ENCODE results near the gene BCL2L2. TPM values are rescaled to one million over a fixed set of nuclear protein-coding genes. Genes with fewer than 3 reads are reported as not detected.

The BCL2L2 gene
- total and polyA plus RNA-seq, 2 donors (not counting 1 experiment from before 2014, with no cell fraction given): 5.4 to 17.8 TPM

GRCh38 chr14:23301288-23301968 lies 5.2 kb upstream of the BCL2L2 start:
- no peaks in the 10 kb centered on the region for H3K27me3 ChIP-seq (replicated peaks in 1 of 4; ENCODE audit: control extremely low read depth in 1 of 4, control insufficient read depth in 3 of 4, insufficient read depth in 4 of 4, low read length in 3 of 4)
- H2AFZ ChIP-seq (ENCODE audit: insufficient read depth, low read depth, low read length, poor library complexity, severe bottlenecking): peak overlapping the region; percentile 92
- peaks cover 0 to 14% of the 10 kb centered on the region in 2 experiments for H3K36me3 ChIP-seq (replicated peaks in 1 of 2; ENCODE audit: control extremely low read depth in 1 of 2, control insufficient read depth in 1 of 2, extremely low read depth in 1 of 2, insufficient read depth in 2 of 2, low read length in 1 of 2)
- peak overlapping the region; percentile 95 to 96 for H3K27ac ChIP-seq (ENCODE audit: low read length in 2 of 2)
- H3K9me3 Mint-ChIP-seq (ENCODE audit: insufficient read depth): no peaks in the 10 kb centered on the region
- no peaks in the 10 kb centered on the region for H3K27me3 Mint-ChIP-seq
- no peaks in the 10 kb centered on the region for H4K20me1 ChIP-seq (ENCODE audit: control insufficient read depth, insufficient read depth, low read length, poor library complexity, severe bottlenecking)
- WGBS (ENCODE audit: insufficient coverage): under 1% methylated on average over 84 of the region's 87 CpGs
- H3K4me2 ChIP-seq (replicated peaks; ENCODE audit: low read depth, low read length, poor library complexity, severe bottlenecking): peak overlapping the region; percentile 98
- TF ChIP-seq, protein P1, sequence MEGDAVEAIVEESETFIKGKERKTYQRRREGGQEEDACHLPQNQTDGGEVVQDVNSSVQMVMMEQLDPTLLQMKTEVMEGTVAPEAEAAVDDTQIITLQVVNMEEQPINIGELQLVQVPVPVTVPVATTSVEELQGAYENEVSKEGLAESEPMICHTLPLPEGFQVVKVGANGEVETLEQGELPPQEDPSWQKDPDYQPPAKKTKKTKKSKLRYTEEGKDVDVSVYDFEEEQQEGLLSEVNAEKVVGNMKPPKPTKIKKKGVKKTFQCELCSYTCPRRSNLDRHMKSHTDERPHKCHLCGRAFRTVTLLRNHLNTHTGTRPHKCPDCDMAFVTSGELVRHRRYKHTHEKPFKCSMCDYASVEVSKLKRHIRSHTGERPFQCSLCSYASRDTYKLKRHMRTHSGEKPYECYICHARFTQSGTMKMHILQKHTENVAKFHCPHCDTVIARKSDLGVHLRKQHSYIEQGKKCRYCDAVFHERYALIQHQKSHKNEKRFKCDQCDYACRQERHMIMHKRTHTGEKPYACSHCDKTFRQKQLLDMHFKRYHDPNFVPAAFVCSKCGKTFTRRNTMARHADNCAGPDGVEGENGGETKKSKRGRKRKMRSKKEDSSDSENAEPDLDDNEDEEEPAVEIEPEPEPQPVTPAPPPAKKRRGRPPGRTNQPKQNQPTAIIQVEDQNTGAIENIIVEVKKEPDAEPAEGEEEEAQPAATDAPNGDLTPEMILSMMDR (IDR thresholded peaks at IDR 0.05): peak; percentile 81
- TF ChIP-seq EZH2 (IDR thresholded peaks at IDR 0.05; ENCODE audit: borderline replicate concordance, insufficient read depth, low read depth, low read length, poor library complexity, severe bottlenecking): no peak
- H3K4me1 ChIP-seq (ENCODE audit: control insufficient read depth in 2 of 2, insufficient read depth in 2 of 2, low read length in 2 of 2): peaks cover 24 to 26% of the 10 kb centered on the region in 2 donors
- ChIA-PET CTCF (interaction anchor here (1.2 to 8.6 kb wide), 9 partner anchors 15 to 244 kb away, joined by 3 to 56 read pairs (median 6); partner anchors contain the start of genes ACIN1, C14orf119, CDH24 and HOMEZ), POLR2A (interaction anchor here (0.5 to 5.0 kb wide), 5 partner anchors 15 to 206 kb away, joined by 4 to 84 read pairs (median 11); partner anchors contain the start of genes ACIN1, C14orf119, HOMEZ and PABPN1)
- no peaks in the 10 kb centered on the region for H3K9me3 ChIP-seq (ENCODE audit: control extremely low read depth in 1 of 3, control insufficient read depth in 2 of 3, insufficient read depth in 1 of 3, low read length in 2 of 3)
- peak overlapping the region; percentile 90 for H3K9ac ChIP-seq (ENCODE audit: low read length)
- H3K27ac Mint-ChIP-seq: peak overlapping the region; percentile 95
- ATAC-seq (ENCODE audit: low read depth) (peak; percentile 75), DNase-seq (peak; percentile 100)
- peaks cover 34% of the 10 kb centered on the region for H3K4me1 Mint-ChIP-seq
- peaks cover 6% of the 10 kb centered on the region for H3K79me2 ChIP-seq (ENCODE audit: control insufficient read depth, insufficient read depth, low read length)
- peak overlapping the region; percentile 98 for H3K4me3 Mint-ChIP-seq
- intact Hi-C loops (cut with micrococcal nuclease): loop anchor here (1.0 to 10.0 kb wide), 14 partner anchors 15 to 1919 kb away; partner anchors contain the start of genes ACIN1, C14orf119, HOMEZ and MDP1
- H3K4me3 ChIP-seq (ENCODE audit: control extremely low read depth in 1 of 5, extremely low read depth in 1 of 5, insufficient read depth in 1 of 5, low read depth in 2 of 5, low read length in 4 of 5): peak overlapping the region in 4 of 5 experiments; percentile 72 to 86 (median 82)

Data from B cell (primary cell).